H1 (cell line): ENCODE results near the gene SYNRG. TPM values are rescaled to one million over a fixed set of nuclear protein-coding genes. Genes with fewer than 3 reads are reported as not detected.

Experiments used
- FOSL1 ChIP-seq: IDR thresholded peaks from 2 replicates; pipeline ENCODE4 v1.6.1; 2011; ENCODE audit warnings: mild to moderate bottlenecking, low read depth, low read length, moderate library complexity; ENCODE audit not compliant: insufficient read depth
- JUND ChIP-seq: IDR thresholded peaks from 2 replicates; pipeline ENCODE4 v1.6.1; 2011; ENCODE audit warnings: mild to moderate bottlenecking, improper control_type of control experiment, low read length
- RAD21 ChIP-seq, 2 experiments: IDR thresholded peaks in 1 of 2; conservative IDR thresholded peaks in 1 of 2; 2 replicates each; pipeline ENCODE4 v1.6.1; 2011; ENCODE audit warnings: low read depth in 2 of 2, low read length in 2 of 2, improper control_type of control experiment in 1 of 2, inconsistent platforms in 1 of 2, mild to moderate bottlenecking in 1 of 2, moderate library complexity in 1 of 2
- SAP30 ChIP-seq: fragments of 300-600 bp; sonication (generic); IDR thresholded peaks from 2 replicates; pipeline ENCODE4 v1.7.1; 2012; ENCODE audit warnings: low read length, moderate library complexity, mild to moderate bottlenecking, inconsistent platforms; ENCODE audit not compliant: insufficient read depth, insufficient replicate concordance
- polyA plus RNA-seq, 7 experiments: library from polyadenylated mRNA; depleted of rRNA in 3 of 7; stranded (reverse) in 5 of 7; unstranded in 2 of 7; fragments of >200 nt in 5 of 7; fragments of 200-250 nt in 2 of 7; gene quantifications; 1 replicate in 5 of 7; 2 replicates in 1 of 7; 4 replicates in 1 of 7; pipeline versions ENCODE4 v1.2.1 to v1.2.3, GENCODE V29; 2011 to 2013; ENCODE audit warnings: missing spikeins in 2 of 7, mixed read lengths in 2 of 7
- total RNA-seq: library from RNA; stranded (reverse); fragmentation: NEBNext Ultra II Directional; extraction: Animal tissue kit (Norgen Biotek cat#: 25700); gene quantifications from 2 replicates; pipeline ENCODE4 v1.2.1, GENCODE V29; 2021

The SYNRG gene
- total and polyA plus RNA-seq, 2 of the 8 experiments (the other 6 are each of a cell fraction or from before 2014, with no cell fraction given): 7.7 to 31.7 TPM

DNA sequence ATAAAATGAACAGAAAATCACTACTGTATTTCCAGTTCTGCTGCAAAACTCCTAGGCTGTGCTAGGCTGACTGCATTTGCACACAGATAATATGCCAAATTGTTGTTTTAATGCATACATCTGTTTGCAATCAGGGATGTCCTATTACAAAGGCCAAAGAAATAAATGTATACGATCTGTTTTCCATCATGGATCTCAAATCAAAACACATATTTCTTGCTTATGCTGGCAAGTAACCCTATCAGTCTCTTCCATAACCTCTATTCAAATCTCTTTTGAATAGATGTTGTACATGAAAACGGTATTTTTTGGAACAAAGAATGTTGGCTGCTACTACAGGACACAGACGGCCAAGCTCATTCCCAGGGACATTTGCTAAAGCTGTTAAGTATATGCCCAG, 62.9 kb downstream of the SYNRG start (continued):
- TF ChIP-seq SAP30 (no peak), FOSL1 (no peak), JUND (no peak), RAD21 (IDR thresholded peaks at IDR 0.05 in 1 of 2, conservative IDR thresholded peaks at IDR 0.05 in 1 of 2; ENCODE audit: low read depth in 2 of 2, low read length in 2 of 2) (no peak)
